Esophagus mucosa (tissue), 1 donor: ENCODE measurements around the gene SH3PXD2B. TPM values are rescaled to one million over a fixed set of nuclear protein-coding genes. Genes with fewer than 3 reads are reported as not detected.
"Not testable (repeated sequence)": the region's sequence is repeated elsewhere in the genome, so short reads cannot be mapped to it uniquely, and the experiment has no call there.

Source experiments
- ATAC-seq: fragments of 200-7000 bp; cut with Tn5 transposase; one replicate; pipeline ENCODE4 v1.9.1; 2020
- total RNA-seq: library from RNA; stranded (reverse); gene quantifications from one replicate; pipeline ENCODE4 v1.2.4, GENCODE V29; 2023
- donor health status: DM: yes; HTN: yes; CAD: no.

SH3PXD2B gene
- total RNA-seq, 1 donor from 2014 or later = 16.5 TPM

DNA sequence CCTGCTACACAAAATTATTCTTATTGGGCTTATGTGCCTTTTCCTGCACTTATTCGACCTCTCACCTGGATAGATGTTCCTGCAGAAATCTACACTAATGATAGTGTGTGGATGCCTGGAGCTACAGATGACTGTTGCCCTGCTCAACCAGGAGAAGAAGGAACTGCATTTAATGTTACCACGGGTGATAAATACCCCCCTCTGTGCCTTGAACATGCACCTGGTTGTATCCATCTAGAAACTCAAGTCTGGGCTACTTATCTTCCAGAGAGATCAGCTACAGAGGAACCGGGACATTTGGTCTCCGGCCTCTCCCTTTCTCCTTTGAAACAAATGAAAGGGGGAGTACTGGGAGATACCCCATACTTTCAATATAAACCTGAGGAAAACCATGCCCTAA is 54.5 kb downstream of the SH3PXD2B start:
- ATAC-seq = no peak

DNA sequence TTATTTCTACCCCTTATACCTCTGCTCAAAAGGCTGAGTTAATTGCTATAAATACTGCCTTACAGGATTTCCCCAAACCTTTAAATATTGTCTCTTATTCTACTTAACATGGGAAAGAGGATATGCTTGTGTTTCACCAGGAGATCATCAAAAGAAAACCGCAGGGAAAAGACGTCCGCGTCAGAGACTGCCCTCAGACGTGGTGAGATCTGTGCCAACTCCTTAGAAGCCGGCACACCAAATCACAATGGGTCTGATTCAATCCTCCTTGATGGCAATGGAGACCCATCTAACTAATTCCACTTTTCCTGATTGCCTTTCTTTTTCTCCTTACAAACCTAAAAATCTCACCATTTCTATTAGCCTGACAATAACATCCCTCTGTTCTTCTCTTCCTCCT is 55.0 kb downstream of the SH3PXD2B start:
- no peak for ATAC-seq

DNA sequence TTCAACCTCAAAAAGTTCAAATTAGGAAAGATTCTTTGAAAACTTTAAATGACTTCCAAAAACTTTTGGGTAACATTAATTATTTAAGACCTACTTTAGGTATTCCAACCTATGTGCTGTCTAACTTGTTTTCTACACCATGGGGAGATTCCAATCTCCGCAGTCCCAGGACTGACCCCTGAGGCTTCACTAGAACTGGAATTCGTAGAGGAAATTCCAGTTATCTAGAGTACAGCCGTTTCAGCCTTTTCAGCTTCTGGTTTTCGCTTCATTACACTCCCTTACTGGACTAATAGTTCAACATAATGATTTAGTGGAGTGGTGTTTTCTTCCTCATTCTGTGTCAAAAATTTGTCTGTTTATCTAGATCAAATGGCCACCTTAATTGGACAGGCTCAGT is 55.7 kb downstream of the SH3PXD2B start:
- not testable (repeated sequence) for ATAC-seq

DNA sequence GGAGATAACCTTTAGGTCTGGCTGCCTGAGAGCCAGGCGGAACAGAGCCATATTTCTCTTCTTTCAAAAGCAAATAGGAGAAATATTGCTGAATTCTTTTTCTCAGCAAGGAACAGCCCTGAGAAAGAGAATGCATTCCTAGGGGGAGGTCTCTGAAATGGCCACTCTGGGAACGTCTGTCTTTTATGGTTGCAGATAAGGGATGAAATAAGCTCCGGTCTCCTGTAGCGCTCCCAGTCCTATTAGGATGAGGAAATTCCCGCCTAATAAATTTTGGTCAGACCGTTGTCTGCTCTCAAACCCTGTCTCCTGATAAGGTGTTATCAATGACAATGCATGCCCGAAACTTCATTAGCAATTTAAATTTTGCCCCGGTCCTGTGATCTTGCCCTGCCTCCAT is 57.3 kb downstream of the SH3PXD2B start:
- ATAC-seq = not testable (repeated sequence)

DNA sequence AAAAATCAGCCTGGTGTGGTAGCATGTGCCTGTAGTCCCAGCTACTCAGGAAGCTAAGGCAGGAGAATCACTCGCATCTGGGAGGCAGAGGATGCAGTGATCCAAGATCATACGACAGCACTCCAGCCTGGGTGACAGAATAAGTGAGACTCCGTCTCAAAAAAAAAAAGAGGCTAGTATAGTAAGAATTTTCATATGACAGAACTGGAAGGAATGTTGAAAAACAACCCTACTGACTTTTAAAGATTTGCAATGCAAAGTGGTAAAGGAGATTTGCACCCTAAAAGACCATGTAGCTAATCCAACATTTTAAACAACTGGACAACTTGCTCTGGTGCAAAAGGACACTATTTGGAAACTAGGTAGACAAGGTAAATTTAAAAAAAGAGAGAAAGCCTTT is 58.1 kb downstream of the SH3PXD2B start:
- ATAC-seq = no peak

DNA sequence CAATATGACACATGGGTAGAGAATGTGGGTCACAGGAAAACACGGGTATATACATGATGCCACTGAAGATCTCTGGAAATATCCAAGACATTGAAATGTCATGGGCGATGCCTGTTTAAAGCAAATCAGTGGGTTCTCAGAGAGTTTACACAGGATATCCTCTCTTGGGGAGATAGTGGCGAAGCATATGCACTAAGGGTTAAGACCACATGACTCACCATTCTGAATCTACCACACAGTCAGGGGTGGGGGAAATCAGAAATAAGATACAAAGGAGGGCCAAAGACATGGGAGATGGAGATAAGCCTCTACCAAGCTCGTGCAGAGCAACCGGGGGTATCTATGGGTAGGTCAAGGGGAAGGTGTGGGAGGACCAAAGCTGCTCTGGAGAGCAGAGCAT is 58.8 kb downstream of the SH3PXD2B start:
- ATAC-seq = no peak

DNA sequence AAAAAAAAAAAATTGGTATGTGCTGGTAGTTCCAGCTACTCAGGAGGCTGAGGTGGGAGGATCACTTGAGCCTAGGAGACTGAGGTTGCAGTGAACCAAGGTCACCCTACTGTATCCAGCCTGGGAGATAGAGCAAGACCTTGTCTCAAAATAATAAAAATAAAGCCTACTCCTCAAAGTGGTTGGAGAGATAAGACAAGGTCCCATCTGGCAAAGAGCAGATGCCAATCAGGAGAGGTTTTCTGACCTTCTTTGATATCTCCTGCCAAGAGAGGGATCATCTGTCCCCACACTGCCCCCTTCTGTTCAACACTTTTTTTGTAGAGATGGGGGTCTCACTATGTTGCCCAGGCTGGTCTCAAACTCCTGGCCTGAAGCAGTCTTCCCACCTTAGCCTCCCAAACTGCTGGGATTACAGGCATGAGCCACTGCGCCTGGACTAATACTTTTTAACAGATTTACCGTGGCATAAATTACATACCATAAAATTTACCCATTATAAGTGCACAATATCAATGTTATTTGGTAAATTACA is 64.7 kb downstream of the SH3PXD2B start:
- ATAC-seq = no peak

DNA sequence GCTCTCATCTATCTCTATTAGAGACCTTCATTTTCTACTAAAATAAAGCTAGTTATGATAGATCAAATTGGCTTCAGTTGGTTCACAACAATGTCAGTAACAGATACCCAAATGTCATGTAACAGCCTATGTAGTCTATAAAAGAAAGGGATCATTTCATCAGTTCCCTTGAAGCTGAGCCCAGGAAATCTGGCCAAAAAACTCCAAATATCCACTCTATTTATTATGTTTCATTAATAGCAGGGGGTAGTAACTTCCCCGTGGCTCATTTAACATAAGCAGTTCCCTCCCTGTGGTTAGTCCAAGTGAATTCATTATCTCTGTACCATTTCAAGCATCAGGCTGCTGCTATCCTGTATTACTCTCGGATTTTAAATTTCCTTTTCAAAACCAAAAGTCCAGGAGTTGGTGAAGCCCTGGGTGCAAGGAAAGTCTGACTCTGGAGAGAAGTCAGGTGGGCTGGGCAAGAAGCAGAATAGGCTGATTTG is 66.0 kb downstream of the SH3PXD2B start:
- no peak for ATAC-seq

DNA sequence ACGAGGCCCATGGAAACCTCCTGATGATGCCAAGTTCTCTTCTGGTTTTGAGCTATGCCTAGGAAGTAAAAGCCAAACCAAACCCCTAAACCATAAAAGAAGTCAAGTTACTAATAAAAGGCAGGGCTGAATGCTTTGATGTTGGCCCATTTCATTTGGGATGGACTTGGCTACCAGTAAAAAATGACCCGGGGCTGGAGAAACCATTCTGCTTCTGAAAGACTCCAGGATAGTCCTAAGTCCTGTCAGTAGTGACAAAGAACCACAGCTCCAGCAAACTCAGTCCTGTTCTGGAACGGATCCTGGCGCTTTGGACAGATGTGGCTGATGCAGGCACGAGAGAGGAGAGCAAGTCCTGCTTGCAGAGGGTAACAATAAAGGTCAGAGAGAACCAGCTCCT is 68.6 kb downstream of the SH3PXD2B start:
- no peak for ATAC-seq

DNA sequence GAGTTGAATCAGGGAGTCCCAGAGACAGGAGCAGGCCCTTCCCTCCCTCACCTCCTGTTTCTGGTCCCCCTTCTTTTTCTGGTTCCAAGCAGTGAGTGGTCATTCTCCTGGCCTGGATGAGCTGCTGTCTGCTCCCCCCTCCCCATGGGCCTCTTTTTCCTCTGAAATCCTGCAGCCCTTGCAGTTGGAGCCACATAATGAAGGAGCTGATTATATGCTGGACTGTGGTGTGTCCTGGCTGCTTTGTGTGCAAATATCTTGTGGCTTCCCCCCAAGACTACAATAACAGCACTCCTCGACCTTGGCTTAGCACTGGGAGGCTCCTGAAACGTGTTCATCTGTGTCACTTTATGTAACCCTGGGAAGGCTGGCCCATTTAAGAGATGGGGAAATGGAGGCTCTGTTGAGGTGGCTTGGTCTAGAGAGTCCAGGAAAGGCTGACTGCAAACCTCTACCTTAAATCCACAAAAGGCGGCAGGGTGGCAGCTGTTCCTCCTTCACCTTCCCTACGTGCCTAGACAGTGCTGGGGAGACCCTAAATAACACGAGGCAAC is 69.2 kb downstream of the SH3PXD2B start:
- ATAC-seq = no peak

DNA sequence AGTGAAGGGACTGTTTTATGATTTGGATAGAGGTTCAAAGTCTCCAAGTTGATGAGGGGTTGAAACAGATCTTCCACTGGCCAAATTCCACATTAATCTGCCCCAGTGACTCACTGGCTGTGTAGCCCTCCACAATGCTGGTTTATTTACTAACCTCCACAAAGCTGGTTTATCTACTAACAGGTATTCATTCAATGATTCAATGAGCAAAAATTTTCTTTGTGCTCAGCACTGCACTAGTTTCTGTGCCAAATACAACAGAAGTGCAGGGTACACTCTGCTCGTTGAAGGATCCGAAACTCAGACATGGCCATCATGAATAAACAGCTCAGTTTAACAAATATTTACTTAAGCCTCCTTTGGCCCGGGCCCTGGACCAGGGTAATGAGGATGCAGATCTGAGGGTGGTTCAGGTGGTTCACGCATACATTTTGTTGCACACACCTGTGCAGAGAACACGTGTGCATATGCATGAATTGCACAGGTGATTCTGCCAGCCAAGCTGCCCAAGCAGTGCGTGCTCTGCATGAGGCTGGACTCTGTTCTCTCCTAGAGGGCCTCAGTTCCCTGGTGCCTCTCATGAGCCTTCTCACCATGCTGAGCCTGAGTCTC is 71.0 kb downstream of the SH3PXD2B start:
- peak; percentile 76 for ATAC-seq

DNA sequence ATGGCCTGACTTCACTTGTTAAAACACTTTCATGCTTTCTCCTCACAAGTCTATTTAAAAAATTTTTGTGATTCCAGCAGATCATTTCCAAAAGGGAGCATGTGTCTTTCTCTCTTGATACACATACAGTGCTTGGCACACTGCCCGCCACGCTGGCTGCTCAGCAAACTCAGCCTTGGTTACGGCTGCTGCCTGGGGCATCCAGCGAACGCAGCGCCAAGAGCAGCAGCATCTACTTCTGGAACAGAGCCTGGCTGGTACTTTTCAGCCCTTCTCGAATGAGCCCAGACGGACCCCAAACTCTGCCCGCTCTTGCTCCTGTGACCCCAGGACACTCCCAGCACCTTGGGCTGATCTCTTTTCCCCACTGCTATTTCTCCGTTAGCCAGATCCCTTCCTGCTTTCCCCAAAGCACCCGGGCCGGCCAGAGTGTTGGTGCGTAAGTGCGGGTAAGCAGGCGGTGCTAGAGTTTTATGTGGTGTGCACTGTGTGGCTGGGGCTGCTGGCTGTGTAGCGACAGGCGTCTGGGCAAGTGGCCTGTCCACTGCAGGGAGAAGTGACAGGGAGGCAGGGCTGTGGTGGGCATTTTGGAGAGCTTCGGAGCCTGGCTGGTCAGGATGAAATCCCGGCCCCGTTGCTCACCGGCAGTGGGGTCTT is 73.2 kb downstream of the SH3PXD2B start:
- ATAC-seq = no peak

DNA sequence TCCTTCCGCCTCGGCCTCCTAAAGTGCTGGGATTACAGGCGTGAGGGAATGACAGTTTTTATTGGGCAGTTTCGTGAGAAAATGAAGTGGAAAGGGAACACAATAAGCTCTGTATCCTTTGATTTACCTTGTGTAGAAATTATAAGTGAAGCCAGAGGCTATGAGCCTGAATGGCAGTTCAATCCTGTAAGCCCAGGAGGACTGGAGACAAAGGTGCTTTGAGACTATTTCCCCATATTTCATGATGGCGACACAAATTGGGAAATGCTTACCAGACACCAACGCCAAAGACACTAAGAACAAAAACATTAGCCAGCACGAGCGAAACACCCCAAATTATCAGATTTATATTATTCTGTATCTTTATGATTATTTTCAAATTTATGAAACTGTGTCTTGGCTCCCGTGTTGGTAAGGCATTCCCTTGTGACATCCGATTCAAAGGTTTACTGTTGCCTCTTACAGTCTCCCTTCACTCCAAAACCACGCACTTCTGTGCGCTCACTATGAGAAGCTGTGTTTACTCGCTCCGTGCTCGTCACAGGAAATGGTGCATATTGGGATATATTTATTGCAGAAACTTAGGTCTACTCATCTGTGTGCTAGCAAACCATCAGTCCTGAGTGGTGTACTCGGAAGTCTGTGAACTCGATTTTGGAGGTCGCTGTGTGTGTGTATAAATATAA is 73.9 kb downstream of the SH3PXD2B start:
- no peak for ATAC-seq

DNA sequence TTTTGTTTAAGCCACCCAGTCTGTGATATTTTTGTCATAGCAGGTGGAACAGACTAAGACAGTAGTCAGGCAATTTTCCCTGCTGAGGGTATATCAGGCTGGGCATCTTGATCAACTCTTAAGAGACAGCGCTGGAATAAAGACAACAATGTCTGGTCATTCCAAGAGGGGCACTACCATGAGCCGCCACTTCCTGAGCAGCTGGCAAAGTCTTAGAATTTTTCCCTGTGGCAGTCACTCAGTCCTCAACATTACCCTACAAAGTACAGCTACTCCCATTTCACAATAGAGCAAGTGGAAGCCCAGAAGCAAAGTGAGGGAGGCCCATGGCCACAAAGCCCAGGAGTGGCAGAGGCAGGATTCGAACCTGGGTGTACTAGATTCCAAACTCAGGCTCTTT is 74.8 kb downstream of the SH3PXD2B start:
- no peak for ATAC-seq

DNA sequence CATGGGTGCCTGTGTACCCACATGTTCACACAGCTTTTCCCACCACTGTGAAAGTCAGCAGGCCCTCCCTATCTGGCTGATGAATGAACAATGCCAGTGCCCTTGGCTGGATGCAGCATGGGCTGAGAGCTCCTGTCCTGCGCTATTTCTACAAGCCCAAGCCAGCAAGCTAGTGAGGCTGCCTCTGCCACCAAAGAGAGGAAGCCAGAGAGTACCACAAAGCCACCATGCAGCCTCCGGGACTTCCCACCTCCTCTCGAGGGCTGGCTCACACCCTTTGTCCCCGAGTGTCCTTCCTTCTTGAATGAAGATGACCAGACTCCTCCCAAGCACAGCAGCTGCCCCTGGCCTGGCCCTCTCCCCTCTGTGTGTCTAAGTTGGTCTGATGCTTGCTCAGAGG is 76.5 kb downstream of the SH3PXD2B start:
- ATAC-seq = no peak

DNA sequence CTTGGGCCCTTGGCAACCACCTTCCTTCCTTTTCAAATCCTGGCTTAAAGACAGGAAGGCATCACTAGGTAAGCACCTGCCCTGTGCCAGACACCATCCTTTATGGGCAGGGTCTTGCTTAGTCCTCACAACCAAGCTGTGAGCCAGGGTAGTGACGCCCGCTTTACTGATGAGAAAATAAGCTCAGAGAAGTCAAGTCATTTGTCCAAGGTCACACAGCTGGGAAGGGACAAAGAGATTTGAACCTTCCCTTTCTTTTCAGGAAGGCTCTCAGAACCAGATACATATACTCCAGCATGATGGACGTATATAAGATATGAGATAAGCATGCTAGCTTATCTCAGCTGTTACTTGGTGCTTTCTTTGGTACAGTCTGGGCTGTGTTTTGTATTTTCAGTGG is 76.9 kb downstream of the SH3PXD2B start:
- no peak for ATAC-seq

DNA sequence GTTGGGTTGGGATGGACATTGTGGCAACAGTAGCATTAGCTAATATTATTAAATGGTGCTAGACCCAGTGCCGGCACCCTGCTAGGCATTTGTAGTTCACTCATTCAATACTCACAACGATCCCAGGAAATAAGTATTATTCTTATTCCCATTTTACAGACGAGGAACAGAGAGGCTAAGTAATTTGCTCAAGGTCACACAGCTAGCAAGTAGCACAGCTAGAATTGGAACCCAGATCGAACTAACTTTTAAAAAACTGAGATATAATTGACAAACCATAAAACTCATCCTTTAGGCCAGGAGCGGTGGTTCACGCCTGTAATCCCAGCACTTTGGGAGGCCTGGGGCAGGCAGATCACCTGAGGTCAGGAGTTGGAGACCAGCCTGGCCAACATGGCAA is 79.5 kb downstream of the SH3PXD2B start:
- no peak for ATAC-seq

DNA sequence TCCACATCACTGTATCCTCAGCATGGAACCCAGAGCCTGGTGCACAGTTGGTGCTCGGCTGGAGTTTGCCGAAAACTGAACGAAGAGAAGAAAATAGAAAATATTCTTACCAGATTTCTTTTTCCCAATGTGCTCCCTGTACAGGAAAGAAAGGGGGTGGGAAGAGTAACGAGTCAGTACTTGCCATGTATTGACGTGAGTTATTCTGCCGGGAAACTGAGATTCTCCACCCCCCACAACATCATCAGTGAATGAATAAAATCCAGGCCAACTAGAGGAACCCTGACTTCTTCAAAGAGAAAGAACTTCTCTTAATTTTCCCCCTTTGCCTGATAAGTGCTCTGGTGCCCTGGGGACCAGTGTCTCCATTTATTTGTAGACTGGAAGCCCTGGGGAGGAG is 80.6 kb downstream of the SH3PXD2B start:
- no peak for ATAC-seq

DNA sequence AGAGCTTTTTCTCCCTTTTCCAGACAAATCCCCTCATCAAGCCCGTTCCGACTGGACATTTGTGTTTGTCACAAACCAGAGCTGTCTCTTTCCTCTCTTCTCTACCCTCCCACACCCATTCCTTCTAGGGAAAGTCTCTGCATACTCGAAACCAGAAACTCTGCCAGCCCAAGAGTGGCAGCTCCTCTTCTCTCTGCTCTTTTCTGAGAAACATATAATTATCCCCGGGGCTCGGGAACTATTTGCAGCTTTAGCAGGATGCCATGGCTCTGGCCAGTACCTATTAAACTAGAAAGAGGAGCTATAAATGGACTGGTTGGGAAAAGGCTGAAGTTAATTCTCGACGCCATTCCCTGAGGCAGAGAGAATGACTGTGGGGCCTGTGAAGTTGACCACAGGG is 82.6 kb downstream of the SH3PXD2B start:
- no peak for ATAC-seq

DNA sequence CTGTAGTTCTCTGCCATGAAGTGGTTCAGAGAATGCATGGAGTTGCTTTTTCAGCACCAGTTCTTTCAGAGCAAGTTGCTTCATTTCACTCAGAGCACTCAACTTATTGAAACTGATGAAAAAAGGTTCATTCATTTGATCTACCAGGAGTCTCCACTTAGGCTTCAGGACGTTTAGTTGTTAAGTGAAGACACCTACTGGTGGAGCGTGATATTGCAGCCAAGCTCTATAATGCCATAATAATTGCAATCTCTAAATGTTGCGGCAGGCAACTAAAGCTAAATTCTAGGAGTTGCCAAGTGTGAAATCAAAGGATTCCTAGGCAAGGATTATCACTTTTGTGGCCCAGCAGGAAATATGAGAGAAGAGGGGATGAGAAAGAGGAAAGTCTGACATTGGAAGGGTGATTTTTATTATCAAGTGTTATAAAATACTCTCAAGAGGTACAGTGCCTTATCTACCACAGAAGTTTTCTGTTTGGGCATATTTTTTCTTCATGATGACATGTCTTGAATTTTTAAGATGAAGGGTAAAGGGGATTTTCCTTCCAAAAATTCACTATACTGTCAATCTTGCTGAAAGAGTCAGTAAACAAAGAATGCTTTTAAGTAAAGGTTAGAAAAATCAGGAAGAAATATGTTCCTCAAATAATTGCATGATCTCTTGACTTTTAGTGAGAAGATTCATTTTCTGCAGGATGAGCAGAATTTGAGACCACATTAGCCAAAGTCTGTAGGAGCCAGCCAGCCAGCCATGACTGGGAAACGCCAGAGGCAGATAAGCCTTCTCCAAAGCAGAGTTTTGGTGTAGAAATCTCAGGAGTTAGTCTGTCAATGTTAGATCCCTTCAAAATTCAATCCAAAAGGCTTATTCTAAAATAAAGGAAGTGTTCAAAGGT is 83.4 kb downstream of the SH3PXD2B start:
- ATAC-seq = peak; percentile 65

DNA sequence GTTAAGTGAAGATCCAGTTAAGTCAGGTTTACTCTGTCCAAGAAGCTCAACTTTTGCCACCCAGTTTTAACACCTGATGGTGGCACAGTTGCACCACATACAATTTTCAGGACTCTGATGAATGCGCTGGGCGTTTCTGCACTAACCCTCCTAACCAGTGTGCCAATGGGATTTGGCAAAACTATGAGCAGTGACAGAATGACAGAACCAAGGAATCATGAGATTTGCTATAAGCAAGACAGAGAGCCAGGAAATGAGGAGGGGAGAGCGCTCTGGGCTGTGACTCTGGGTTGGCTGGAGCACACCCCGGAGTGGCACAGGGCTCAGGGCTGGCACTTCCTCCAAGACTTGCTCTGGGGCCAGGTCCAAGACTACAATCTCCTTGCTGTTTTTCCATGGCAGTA is 84.1 kb downstream of the SH3PXD2B start:
- ATAC-seq = peak; percentile 27

DNA sequence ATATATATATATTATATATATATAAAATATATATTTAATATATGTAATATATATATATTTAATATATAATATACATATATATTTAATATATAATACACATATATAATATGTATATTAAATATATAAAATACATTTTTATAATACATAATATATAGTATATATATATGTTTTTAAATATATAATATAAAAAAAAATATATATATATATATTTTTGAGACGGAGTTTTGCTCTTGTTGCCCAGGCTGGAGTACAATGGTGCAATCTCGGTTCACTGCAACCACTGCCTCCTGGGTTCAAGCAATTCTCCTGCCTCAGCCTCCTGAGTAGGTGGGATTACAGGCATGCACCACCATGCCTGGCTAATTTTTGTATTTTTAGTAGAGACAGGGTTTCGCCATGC is 85.6 kb downstream of the SH3PXD2B start:
- ATAC-seq = not testable (repeated sequence)
